ENCODE results near the gene SEMA3E.
"Not testable (repeated sequence)": the region's sequence is repeated elsewhere in the genome, so short reads cannot be mapped to it uniquely, and the experiment has no call there.

Gene SEMA3E

GRCh38 chr7:83648464-83649241 is at the start of gene SEMA3E:
Gene SEMA3E (minus strand): TSS chr7:83649139.
- DNase-seq, result peak in 1 of 2 experiments; percentile 11

GRCh38 chr7:83697804-83698530 is 49.0 kb upstream of the SEMA3E start:
- DNase-seq, result no peak

- no peak for DNase-seq
These were observed 47.2 kb upstream of the SEMA3E start for GRCh38 chr7:83696101-83696500.

GRCh38 chr7:83695128-83695960 is 46.4 kb upstream of the SEMA3E start:
- no peak for DNase-seq

GRCh38 chr7:83693256-83693655 is 44.3 kb upstream of the SEMA3E start:
- DNase-seq, result no peak

- no peak for DNase-seq
These were observed 42.2 kb upstream of the SEMA3E start for GRCh38 chr7:83691095-83691494.

GRCh38 chr7:83689855-83690254 is 40.9 kb upstream of the SEMA3E start:
- no peak for DNase-seq

GRCh38 chr7:83686416-83686815 is 37.5 kb upstream of the SEMA3E start:
- no peak for DNase-seq

- DNase-seq, result no peak
These were observed 36.0 kb upstream of the SEMA3E start for GRCh38 chr7:83684928-83685327.

- DNase-seq, result no peak
These were observed 32.4 kb upstream of the SEMA3E start for GRCh38 chr7:83681200-83681778.

- peak in 1 of 2 experiments; percentile 14 for DNase-seq
These were observed 28.4 kb upstream of the SEMA3E start for GRCh38 chr7:83677180-83677866.

- not testable (repeated sequence) for DNase-seq
These were observed 24.4 kb upstream of the SEMA3E start for GRCh38 chr7:83673291-83673690.

GRCh38 chr7:83672157-83672556 is 23.2 kb upstream of the SEMA3E start:
- no peak for DNase-seq

GRCh38 chr7:83663131-83663530 is 14.2 kb upstream of the SEMA3E start:
- DNase-seq, result no peak

- no peak for DNase-seq
These were observed 9.2 kb upstream of the SEMA3E start for GRCh38 chr7:83658126-83658525.

GRCh38 chr7:83655951-83656556 is 7.1 kb upstream of the SEMA3E start:
- DNase-seq, result peak; percentile 24 to 75

- DNase-seq, result no peak
These were observed 3.5 kb upstream of the SEMA3E start for GRCh38 chr7:83652481-83652880.

- DNase-seq, result no peak
These were observed 762 bp upstream of the SEMA3E start for GRCh38 chr7:83649701-83650100.

- DNase-seq, result no peak
These were observed 2.9 kb downstream of the SEMA3E start for GRCh38 chr7:83646027-83646426.

- DNase-seq, result no peak
These were observed 5.2 kb downstream of the SEMA3E start for GRCh38 chr7:83643739-83644138.

- DNase-seq, result no peak
These were observed 5.9 kb downstream of the SEMA3E start for GRCh38 chr7:83643012-83643411.
